ENCODE data around the gene ZNF519. TPM values are rescaled to one million over a fixed set of nuclear protein-coding genes. Genes with fewer than 3 reads are reported as not detected.

The ZNF519 gene
- total and polyA plus RNA-seq, 2 donors (not counting 1 experiment from before 2014, with no cell fraction given): 5.4 to 19.5 TPM

DNA sequence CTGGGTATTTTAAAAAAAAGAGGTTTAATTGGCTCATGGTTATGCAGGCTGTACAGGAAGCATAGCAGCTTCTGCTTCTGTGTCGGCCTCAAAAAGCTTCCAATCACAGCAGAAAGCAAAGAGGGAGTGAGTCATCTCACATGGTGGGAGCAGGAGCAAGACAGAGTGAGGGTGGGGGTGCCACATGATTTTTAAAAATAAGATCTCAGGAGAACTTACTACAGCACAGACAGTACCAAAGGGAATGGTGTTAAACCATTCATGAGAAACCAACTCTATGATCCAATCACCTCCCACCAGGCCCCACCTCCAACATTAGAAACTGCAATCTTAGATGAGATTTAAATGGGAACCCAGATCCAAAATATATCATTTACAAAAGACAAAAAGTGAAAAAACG is 14.6 kb downstream of the ZNF519 start:
- Mint-ChIP-seq H3K27me3 (no peaks in the 10 kb centered on the region), H3K27ac (no peak overlapping the region), H3K9me3 (ENCODE audit: insufficient read depth) (peaks cover 3% of the 10 kb centered on the region), H3K4me3 (no peak overlapping the region), H3K4me1 (peaks cover 8% of the 10 kb centered on the region)
- no peak for TF ChIP-seq EZH2 (IDR thresholded peaks at IDR 0.05; ENCODE audit: borderline replicate concordance, insufficient read depth, low read depth, low read length, poor library complexity, severe bottlenecking)
- TF ChIP-seq, protein P1, sequence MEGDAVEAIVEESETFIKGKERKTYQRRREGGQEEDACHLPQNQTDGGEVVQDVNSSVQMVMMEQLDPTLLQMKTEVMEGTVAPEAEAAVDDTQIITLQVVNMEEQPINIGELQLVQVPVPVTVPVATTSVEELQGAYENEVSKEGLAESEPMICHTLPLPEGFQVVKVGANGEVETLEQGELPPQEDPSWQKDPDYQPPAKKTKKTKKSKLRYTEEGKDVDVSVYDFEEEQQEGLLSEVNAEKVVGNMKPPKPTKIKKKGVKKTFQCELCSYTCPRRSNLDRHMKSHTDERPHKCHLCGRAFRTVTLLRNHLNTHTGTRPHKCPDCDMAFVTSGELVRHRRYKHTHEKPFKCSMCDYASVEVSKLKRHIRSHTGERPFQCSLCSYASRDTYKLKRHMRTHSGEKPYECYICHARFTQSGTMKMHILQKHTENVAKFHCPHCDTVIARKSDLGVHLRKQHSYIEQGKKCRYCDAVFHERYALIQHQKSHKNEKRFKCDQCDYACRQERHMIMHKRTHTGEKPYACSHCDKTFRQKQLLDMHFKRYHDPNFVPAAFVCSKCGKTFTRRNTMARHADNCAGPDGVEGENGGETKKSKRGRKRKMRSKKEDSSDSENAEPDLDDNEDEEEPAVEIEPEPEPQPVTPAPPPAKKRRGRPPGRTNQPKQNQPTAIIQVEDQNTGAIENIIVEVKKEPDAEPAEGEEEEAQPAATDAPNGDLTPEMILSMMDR (IDR thresholded peaks at IDR 0.05): no peak
- Histone ChIP-seq H3K4me1 (ENCODE audit: control insufficient read depth in 2 of 2, insufficient read depth in 2 of 2, low read length in 2 of 2) (no peaks in the 10 kb centered on the region), H2AFZ (ENCODE audit: insufficient read depth, low read depth, low read length, poor library complexity, severe bottlenecking) (no peak overlapping the region), H3K9me3 (ENCODE audit: control extremely low read depth in 1 of 3, control insufficient read depth in 2 of 3, insufficient read depth in 1 of 3, low read length in 2 of 3) (peaks cover 0 to 3% (median 2%) of the 10 kb centered on the region in 3 donors), H3K36me3 (replicated peaks in 1 of 2; ENCODE audit: control extremely low read depth in 1 of 2, control insufficient read depth in 1 of 2, extremely low read depth in 1 of 2, insufficient read depth in 2 of 2, low read length in 1 of 2) (no peaks in the 10 kb centered on the region), H3K9ac (ENCODE audit: low read length) (no peak overlapping the region), H3K4me2 (replicated peaks; ENCODE audit: low read depth, low read length, poor library complexity, severe bottlenecking) (no peak overlapping the region), H3K79me2 (ENCODE audit: control insufficient read depth, insufficient read depth, low read length) (peaks cover 8% of the 10 kb centered on the region), H3K27me3 (replicated peaks in 1 of 4; ENCODE audit: control extremely low read depth in 1 of 4, control insufficient read depth in 3 of 4, insufficient read depth in 4 of 4, low read length in 3 of 4) (no peaks in the 10 kb centered on the region), H3K4me3 (ENCODE audit: control extremely low read depth in 1 of 5, extremely low read depth in 1 of 5, insufficient read depth in 1 of 5, low read depth in 2 of 5, low read length in 4 of 5) (no peak overlapping the region), H4K20me1 (ENCODE audit: control insufficient read depth, insufficient read depth, low read length, poor library complexity, severe bottlenecking) (no peaks in the 10 kb centered on the region), H3K27ac (ENCODE audit: low read length in 2 of 2) (no peak overlapping the region)
- ChIA-PET POLR2A (no interaction called here), CTCF (no interaction called here)
- DNase-seq: no peak
- intact Hi-C loops (cut with micrococcal nuclease): no loop called here
- no CpG with 5 or more reads among the region's 2 CpGs for whole genome bisulfite sequencing (ENCODE audit: insufficient coverage)
- ATAC-seq (ENCODE audit: low read depth): no peak

DNA sequence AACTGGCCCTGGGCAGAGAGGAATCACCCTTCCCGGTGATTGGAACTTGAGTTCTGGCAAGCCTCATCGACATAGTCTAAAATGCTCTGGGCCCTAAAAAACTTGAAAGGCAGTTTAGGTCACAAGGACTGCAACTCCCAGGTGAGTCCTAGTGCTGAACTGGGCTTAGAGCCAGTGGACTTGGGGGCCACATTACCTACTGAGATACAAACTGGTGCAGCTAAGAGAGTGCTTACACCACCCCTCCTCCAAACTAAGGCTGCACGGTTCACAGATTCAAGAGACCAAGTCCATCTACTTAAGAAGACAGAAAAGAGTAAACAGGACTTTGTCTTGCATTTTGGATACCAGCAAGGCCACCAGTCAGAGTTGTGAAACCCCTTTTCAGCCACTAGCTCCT is 25.3 kb downstream of the ZNF519 start:
- TF ChIP-seq EZH2 (IDR thresholded peaks at IDR 0.05; ENCODE audit: borderline replicate concordance, insufficient read depth, low read depth, low read length, poor library complexity, severe bottlenecking): no peak
- TF ChIP-seq, protein P1 (IDR thresholded peaks at IDR 0.05): no peak
- Histone ChIP-seq H3K27ac (ENCODE audit: low read length in 2 of 2) (no peak overlapping the region), H3K4me2 (replicated peaks; ENCODE audit: low read depth, low read length, poor library complexity, severe bottlenecking) (no peak overlapping the region), H3K27me3 (replicated peaks in 1 of 4; ENCODE audit: control extremely low read depth in 1 of 4, control insufficient read depth in 3 of 4, insufficient read depth in 4 of 4, low read length in 3 of 4) (no peaks in the 10 kb centered on the region), H3K4me1 (ENCODE audit: control insufficient read depth in 2 of 2, insufficient read depth in 2 of 2, low read length in 2 of 2) (no peaks in the 10 kb centered on the region), H3K36me3 (replicated peaks in 1 of 2; ENCODE audit: control extremely low read depth in 1 of 2, control insufficient read depth in 1 of 2, extremely low read depth in 1 of 2, insufficient read depth in 2 of 2, low read length in 1 of 2) (peaks cover 0 to 1% of the 10 kb centered on the region in 2 experiments), H3K4me3 (ENCODE audit: control extremely low read depth in 1 of 5, extremely low read depth in 1 of 5, insufficient read depth in 1 of 5, low read depth in 2 of 5, low read length in 4 of 5) (no peak overlapping the region), H3K79me2 (ENCODE audit: control insufficient read depth, insufficient read depth, low read length) (peaks cover 20% of the 10 kb centered on the region), H4K20me1 (ENCODE audit: control insufficient read depth, insufficient read depth, low read length, poor library complexity, severe bottlenecking) (no peaks in the 10 kb centered on the region), H3K9me3 (ENCODE audit: control extremely low read depth in 1 of 3, control insufficient read depth in 2 of 3, insufficient read depth in 1 of 3, low read length in 2 of 3) (peaks cover 6 to 43% (median 19%) of the 10 kb centered on the region in 3 donors), H2AFZ (ENCODE audit: insufficient read depth, low read depth, low read length, poor library complexity, severe bottlenecking) (no peak overlapping the region), H3K9ac (ENCODE audit: low read length) (no peak overlapping the region)
- ChIA-PET POLR2A (no interaction called here), CTCF (no interaction called here)
- no peak for DNase-seq
- 97% methylated on average over 3 of the region's 3 CpGs for WGBS (ENCODE audit: insufficient coverage)
- no peak for ATAC-seq (ENCODE audit: low read depth)
- Mint-ChIP-seq H3K27me3 (no peaks in the 10 kb centered on the region), H3K9me3 (ENCODE audit: insufficient read depth) (peaks cover 20% of the 10 kb centered on the region), H3K4me1 (no peaks in the 10 kb centered on the region), H3K4me3 (no peak overlapping the region), H3K27ac (no peak overlapping the region)
- intact Hi-C loops (cut with micrococcal nuclease): no loop called here
